ENCODE measurements around the gene CALHM5. TPM values are rescaled to one million over a fixed set of nuclear protein-coding genes. Genes with fewer than 3 reads are reported as not detected.

Gene CALHM5
- total and polyA plus RNA-seq, 9 of the 15 experiments (the other 6 are each of a cell fraction or from before 2014, with no cell fraction given) = under 0.01 to 0.05 (median 0.02) TPM; not detected in 2

DNA sequence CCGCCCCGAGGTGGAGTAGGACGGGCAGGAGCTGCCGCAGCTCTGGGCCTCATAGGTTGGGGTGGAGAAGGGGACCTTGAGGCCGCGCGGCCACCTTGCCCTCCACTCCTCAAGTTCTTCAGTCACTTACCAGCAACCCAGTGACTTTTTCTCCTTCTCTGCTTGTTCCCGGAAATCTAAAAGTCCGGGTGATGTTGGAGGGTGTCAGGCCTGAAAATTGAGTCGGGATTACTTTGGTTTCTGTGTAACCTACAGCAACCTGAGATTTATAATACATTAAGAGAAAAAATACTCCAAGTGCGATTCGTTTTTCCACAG, 60.2 kb downstream of the CALHM5 start (continued):
- TF ChIP-seq, protein P1, sequence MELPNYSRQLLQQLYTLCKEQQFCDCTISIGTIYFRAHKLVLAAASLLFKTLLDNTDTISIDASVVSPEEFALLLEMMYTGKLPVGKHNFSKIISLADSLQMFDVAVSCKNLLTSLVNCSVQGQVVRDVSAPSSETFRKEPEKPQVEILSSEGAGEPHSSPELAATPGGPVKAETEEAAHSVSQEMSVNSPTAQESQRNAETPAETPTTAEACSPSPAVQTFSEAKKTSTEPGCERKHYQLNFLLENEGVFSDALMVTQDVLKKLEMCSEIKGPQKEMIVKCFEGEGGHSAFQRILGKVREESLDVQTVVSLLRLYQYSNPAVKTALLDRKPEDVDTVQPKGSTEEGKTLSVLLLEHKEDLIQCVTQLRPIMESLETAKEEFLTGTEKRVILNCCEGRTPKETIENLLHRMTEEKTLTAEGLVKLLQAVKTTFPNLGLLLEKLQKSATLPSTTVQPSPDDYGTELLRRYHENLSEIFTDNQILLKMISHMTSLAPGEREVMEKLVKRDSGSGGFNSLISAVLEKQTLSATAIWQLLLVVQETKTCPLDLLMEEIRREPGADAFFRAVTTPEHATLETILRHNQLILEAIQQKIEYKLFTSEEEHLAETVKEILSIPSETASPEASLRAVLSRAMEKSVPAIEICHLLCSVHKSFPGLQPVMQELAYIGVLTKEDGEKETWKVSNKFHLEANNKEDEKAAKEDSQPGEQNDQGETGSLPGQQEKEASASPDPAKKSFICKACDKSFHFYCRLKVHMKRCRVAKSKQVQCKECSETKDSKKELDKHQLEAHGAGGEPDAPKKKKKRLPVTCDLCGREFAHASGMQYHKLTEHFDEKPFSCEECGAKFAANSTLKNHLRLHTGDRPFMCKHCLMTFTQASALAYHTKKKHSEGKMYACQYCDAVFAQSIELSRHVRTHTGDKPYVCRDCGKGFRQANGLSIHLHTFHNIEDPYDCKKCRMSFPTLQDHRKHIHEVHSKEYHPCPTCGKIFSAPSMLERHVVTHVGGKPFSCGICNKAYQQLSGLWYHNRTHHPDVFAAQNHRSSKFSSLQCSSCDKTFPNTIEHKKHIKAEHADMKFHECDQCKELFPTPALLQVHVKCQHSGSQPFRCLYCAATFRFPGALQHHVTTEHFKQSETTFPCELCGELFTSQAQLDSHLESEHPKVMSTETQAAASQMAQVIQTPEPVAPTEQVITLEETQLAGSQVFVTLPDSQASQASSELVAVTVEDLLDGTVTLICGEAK (IDR thresholded peaks at IDR 0.05) = peak; percentile 7; the same call in 1 of the 2 replicates
- TF ChIP-seq, protein P1 (CRISPR knock-in tag; IDR thresholded peaks at IDR 0.05) = no peak
- TF ChIP-seq MYC (IDR thresholded peaks at IDR 0.05; ENCODE audit: low read depth, low read length) = no peak
- TF ChIP-seq MYC (CRISPR knock-in tag; IDR thresholded peaks at IDR 0.05; ENCODE audit: borderline replicate concordance, low read depth) = peak; percentile 51; the same call in 1 of the 2 replicates
- 0 out of 2 replicates have a peak, but pooled peaks have one; percentile 4 for TF ChIP-seq SMAD4 (CRISPR knock-in tag; conservative IDR thresholded peaks at IDR 0.05)
- TF ChIP-seq, protein P2, sequence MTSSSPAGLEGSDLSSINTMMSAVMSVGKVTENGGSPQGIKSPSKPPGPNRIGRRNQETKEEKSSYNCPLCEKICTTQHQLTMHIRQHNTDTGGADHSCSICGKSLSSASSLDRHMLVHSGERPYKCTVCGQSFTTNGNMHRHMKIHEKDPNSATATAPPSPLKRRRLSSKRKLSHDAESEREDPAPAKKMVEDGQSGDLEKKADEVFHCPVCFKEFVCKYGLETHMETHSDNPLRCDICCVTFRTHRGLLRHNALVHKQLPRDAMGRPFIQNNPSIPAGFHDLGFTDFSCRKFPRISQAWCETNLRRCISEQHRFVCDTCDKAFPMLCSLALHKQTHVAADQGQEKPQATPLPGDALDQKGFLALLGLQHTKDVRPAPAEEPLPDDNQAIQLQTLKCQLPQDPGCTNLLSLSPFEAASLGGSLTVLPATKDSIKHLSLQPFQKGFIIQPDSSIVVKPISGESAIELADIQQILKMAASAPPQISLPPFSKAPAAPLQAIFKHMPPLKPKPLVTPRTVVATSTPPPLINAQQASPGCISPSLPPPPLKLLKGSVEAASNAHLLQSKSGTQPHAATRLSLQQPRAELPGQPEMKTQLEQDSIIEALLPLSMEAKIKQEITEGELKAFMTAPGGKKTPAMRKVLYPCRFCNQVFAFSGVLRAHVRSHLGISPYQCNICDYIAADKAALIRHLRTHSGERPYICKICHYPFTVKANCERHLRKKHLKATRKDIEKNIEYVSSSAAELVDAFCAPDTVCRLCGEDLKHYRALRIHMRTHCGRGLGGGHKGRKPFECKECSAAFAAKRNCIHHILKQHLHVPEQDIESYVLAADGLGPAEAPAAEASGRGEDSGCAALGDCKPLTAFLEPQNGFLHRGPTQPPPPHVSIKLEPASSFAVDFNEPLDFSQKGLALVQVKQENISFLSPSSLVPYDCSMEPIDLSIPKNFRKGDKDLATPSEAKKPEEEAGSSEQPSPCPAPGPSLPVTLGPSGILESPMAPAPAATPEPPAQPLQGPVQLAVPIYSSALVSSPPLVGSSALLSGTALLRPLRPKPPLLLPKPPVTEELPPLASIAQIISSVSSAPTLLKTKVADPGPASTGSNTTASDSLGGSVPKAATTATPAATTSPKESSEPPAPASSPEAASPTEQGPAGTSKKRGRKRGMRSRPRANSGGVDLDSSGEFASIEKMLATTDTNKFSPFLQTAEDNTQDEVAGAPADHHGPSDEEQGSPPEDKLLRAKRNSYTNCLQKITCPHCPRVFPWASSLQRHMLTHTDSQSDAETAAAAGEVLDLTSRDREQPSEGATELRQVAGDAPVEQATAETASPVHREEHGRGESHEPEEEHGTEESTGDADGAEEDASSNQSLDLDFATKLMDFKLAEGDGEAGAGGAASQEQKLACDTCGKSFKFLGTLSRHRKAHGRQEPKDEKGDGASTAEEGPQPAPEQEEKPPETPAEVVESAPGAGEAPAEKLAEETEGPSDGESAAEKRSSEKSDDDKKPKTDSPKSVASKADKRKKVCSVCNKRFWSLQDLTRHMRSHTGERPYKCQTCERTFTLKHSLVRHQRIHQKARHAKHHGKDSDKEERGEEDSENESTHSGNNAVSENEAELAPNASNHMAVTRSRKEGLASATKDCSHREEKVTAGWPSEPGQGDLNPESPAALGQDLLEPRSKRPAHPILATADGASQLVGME (CRISPR knock-in tag; IDR thresholded peaks at IDR 0.05) = 0 out of 2 replicates have a peak, but pooled peaks have one; percentile 33
- TF ChIP-seq SAP30 (IDR thresholded peaks at IDR 0.05; ENCODE audit: borderline replicate concordance, insufficient read depth, low read depth, low read length, poor library complexity, severe bottlenecking) = peak; percentile 11
- TF ChIP-seq, protein P3, sequence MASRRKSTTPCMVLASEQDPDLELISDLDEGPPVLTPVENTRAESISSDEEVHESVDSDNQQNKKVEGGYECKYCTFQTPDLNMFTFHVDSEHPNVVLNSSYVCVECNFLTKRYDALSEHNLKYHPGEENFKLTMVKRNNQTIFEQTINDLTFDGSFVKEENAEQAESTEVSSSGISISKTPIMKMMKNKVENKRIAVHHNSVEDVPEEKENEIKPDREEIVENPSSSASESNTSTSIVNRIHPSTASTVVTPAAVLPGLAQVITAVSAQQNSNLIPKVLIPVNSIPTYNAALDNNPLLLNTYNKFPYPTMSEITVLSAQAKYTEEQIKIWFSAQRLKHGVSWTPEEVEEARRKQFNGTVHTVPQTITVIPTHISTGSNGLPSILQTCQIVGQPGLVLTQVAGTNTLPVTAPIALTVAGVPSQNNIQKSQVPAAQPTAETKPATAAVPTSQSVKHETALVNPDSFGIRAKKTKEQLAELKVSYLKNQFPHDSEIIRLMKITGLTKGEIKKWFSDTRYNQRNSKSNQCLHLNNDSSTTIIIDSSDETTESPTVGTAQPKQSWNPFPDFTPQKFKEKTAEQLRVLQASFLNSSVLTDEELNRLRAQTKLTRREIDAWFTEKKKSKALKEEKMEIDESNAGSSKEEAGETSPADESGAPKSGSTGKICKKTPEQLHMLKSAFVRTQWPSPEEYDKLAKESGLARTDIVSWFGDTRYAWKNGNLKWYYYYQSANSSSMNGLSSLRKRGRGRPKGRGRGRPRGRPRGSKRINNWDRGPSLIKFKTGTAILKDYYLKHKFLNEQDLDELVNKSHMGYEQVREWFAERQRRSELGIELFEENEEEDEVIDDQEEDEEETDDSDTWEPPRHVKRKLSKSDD (conservative IDR thresholded peaks at IDR 0.05; ENCODE audit: low read length) = no peak
- no peak for TF ChIP-seq ZNF561 (CRISPR knock-in tag; conservative IDR thresholded peaks at IDR 0.05)
- peak; percentile 18; the same call in 1 of the 2 replicates for TF ChIP-seq ZEB2 (IDR thresholded peaks at IDR 0.05)
